Lower leg skin (tissue), 4 donors: Measurements from ENCODE around the gene LILRA5. TPM values are rescaled to one million over a fixed set of nuclear protein-coding genes. Genes with fewer than 3 reads are reported as not detected.
A peak's percentile ranks its signal among the peaks of the same experiment; 100 is the strongest.
"Not testable (repeated sequence)": the region's sequence is repeated elsewhere in the genome, so short reads cannot be mapped to it uniquely, and the experiment has no call there.

Source experiments
- DNase-seq, 2 donors: peaks; one replicate each; pipeline ENCODE4 v3.0.0-alpha.2; 2019; ENCODE audit warnings: low spot score in 2 of 2
- H3K4me3 ChIP-seq: fragments of 200-600 bp; sonication (generic); 2 replicates; pipeline ENCODE4 v1.5.1; 2017; ENCODE audit warnings: mild to moderate bottlenecking, low read depth; ENCODE audit not compliant: poor library complexity, severe bottlenecking
- CTCF ChIP-seq, 3 donors: fragments of 450-650 bp; IDR thresholded peaks; one replicate each; pipeline ENCODE4 v1.5.1; 2016; ENCODE audit warnings: antibody characterized with exemption in 3 of 3, mild to moderate bottlenecking in 3 of 3, moderate library complexity in 2 of 3
- POLR2A ChIP-seq, 2 donors: fragments of 450-650 bp; IDR thresholded peaks; one replicate each; pipeline ENCODE4 v1.6.1; 2016 to 2017; ENCODE audit warnings: antibody characterized with exemption in 2 of 2, mild to moderate bottlenecking in 1 of 2, moderate library complexity in 1 of 2
- WGBS, 2 donors: methylation state at CpG; one replicate each; pipeline ENCODE4 v1.1.5; 2018; 5-methylcytosine and 5-hydroxymethylcytosine counted together
- intact Hi-C: fragments of 100-400 bp; cut with DNase I; formaldehyde crosslinking; loops from one replicate; pipeline ENCODE4 v1.15.0; 2023; ENCODE audit warnings: low total_unique reads
- total RNA-seq, 4 donors: library from RNA; depleted of rRNA; stranded (reverse); fragments of >200 nt; gene quantifications; one replicate each; pipeline ENCODE4 v1.1.0, GENCODE V29; 2016

Gene LILRA5
- 1 to 10 TPM in 1 of 4 donors, under 1 TPM in 1, not detected in 2; 0.59 to 2.4 TPM for total RNA-seq

- intact Hi-C loops, result no loop called here
- H3K4me3 ChIP-seq, result no peak within 1 kb of the TSS
These were observed at the start of gene LILRA5 for GRCh38 chr19:54312436-54313377. Gene LILRA5 (minus strand): TSS chr19:54313166. CDS start chr19:54313019, 147 bp downstream.

GRCh38 chr19:54361680-54362422 is 48.9 kb upstream of the LILRA5 start:
- WGBS, 2 donors, result 42 to 44% methylated on average over 6 of the region's 10 CpGs

More at GRCh38 chr19:54312436-54313377, at the start of gene LILRA5:
- 26 to 42% methylated on average over 13 of the region's 13 CpGs for WGBS, 2 donors
- peak; percentile 29 to 85 for DNase-seq
- no peak for TF ChIP-seq CTCF (IDR thresholded peaks at IDR 0.05)
- no peak for TF ChIP-seq POLR2A (IDR thresholded peaks at IDR 0.05)

GRCh38 chr19:54359149-54359820 is 46.3 kb upstream of the LILRA5 start:
- intact Hi-C loops, DNase-seq, H3K4me3 ChIP-seq: not testable (repeated sequence)
- 18% methylated on average over 15 of the region's 21 CpGs; no CpG with 5 or more reads in 1 of the 2 donors for WGBS, 2 donors

More at GRCh38 chr19:54361680-54362422, 48.9 kb upstream of the LILRA5 start:
- DNase-seq, intact Hi-C loops, H3K4me3 ChIP-seq: not testable (repeated sequence)

GRCh38 chr19:54357381-54357780 is 44.4 kb upstream of the LILRA5 start:
- no peak overlapping the region for H3K4me3 ChIP-seq
- intact Hi-C loops, result no loop called here

GRCh38 chr19:54356444-54357056 is 43.6 kb upstream of the LILRA5 start:
- DNase-seq, result no peak
- H3K4me3 ChIP-seq, result no peak overlapping the region
- intact Hi-C loops, result no loop called here
- WGBS, 2 donors, result 83 to 84% methylated on average over 12 of the region's 12 CpGs
- TF ChIP-seq POLR2A (IDR thresholded peaks at IDR 0.05) (no peak), CTCF (IDR thresholded peaks at IDR 0.05) (no peak)

More at GRCh38 chr19:54357381-54357780, 44.4 kb upstream of the LILRA5 start:
- TF ChIP-seq CTCF (IDR thresholded peaks at IDR 0.05) (no peak), POLR2A (IDR thresholded peaks at IDR 0.05) (no peak)
- WGBS, 2 donors, result 43 to 54% methylated on average over 16 of the region's 16 CpGs
- DNase-seq, result no peak

GRCh38 chr19:54355675-54356074 is 42.7 kb upstream of the LILRA5 start:
- DNase-seq, result no peak
- 72 to 83% methylated on average over 14 of the region's 14 CpGs for WGBS, 2 donors
- no peak overlapping the region for H3K4me3 ChIP-seq
- TF ChIP-seq CTCF (IDR thresholded peaks at IDR 0.05), result no peak
- TF ChIP-seq POLR2A (IDR thresholded peaks at IDR 0.05), result no peak
- intact Hi-C loops, result no loop called here
